Stimulated activated CD4-positive, alpha-beta T cell treated with anti-CD3 and anti-CD28 coated beads, Interleukin-2, amount 100 ng/mL, for 24 hours (primary cell): ENCODE results near the gene MPPED2.

Source experiments
- DNase-seq, 2 donors: peaks; one replicate each; pipeline ENCODE4 v3.0.0-alpha.2; 2020

MPPED2 gene

DNA sequence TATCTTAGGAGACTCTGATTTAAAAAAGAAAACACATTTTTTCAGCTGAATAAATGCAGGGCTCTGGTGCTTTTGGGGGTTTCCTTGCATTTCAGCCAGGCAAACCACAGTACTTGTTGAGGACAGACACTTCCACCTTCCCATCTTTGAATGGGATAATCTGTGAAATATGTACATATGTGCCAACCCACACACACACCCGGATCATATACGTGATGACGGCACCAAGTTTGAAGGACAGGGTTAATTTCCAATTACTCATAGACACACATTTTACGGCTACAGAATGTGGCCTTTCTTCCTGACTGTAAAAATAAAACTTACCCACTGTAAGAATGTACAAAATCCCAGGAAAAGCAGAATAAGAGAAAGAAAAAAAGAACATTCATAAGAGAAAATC is 104.4 kb downstream of the MPPED2 start:
- DNase-seq = no peak

DNA sequence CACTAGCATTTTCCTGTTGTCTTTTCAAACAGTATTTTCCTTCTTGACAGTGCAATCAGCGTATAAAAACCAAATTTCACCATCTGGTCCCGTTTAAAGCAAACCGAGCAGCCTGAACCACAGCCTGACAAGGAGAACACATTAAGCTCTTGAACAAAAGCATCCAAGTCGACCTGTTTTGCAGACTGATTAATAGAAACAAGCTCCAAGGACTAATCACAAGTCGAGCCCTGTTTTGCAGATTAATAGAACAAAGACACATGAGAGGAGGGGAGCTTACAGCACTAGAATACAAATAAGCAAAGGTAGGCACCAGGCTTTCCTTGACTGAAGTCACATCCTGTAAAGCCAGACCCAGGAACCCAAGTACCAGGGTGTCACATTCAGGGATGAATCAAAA is 104.8 kb downstream of the MPPED2 start:
- DNase-seq = no peak

DNA sequence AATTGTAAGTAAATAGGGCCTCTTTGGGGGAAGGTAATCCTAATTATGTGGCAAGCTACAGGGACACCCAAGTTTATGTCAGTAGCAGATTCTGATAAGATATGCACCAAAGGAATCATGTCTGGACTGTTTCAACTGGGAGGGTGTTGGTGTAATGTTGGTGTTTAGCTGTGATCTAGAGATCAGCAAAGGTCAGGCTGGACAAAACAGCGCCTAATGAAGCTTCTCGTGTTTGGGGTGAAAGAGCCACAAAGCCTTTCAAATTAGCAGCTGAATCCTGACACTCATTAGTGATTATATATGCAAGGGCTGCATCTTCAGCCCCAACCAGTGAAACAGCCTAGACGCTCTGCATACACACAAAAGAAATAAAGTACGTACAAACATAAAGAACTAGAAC is 106.3 kb downstream of the MPPED2 start:
- DNase-seq = no peak

DNA sequence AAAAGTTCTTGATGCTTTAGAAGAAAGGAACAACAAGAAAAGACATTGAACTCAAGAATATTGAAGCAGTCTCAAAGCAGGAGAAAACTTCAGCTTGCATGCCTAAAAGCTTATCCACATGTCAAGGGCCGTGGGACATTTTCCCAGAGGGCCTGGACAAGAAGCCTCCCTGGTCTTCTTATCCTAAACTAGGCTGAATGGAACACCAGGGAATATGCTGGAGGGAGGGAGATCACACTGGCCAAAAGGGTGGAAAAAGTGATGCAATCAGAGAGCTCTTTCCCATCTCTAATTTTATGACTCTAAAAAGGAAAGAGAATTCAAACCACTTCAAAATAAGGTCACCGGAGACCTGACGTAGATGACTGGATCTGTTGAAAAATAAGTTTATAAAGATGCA is 107.2 kb downstream of the MPPED2 start:
- DNase-seq = no peak

DNA sequence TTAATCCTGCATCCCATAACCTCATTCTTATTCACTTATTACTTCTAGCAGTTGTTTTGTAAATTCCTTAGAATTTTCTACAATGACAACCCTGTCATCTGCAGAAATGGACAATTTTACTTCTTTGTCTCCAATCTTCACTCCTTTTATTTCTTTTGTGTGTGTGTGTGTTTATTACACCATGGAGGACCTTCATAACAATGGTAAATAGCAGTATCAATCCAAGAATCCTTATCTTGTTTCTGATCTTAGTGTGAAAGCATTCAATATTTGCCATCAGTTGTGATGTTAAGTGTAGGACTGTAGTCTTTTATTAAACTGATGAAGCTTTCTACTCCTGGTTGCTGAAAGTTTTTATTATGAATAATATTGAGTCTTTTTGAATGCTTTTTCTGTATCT is 109.1 kb downstream of the MPPED2 start:
- no peak for DNase-seq

DNA sequence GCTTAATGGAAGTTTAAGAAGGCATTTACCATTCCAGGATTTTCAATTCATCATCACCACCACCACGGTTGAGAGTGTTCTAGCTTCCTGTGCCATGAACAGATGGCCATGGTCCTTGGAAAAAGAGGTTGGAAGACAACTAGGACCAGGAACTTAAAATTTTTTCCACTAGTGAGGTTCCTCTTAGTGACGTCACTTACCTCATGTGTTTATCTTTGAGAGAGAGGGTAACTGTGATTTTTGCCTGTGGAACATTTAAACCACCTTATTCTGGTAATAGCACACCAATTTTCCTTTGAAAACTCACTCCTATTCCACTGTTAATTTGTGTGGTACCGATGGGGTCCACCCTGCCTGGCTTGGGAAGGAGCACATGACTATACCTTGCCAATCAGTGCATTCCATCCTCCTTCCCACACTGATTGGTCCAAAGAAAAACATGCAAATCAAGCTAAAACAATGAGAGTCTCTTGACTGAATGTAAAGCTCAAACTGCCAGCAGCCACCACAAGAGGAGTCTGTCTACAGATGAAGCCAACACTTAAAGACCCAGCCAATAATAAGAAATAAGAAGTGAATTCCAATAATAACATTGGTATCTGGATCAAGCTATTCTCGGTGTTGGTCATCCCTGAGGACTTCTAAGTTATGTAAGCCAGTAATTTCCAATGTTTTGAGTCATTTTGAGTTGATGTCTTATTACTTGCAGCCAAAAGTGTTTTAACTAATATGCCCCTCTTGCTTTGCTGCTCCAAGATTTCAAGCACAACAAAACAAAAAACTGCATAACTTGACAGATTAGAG is 111.8 kb downstream of the MPPED2 start:
- DNase-seq = no peak

DNA sequence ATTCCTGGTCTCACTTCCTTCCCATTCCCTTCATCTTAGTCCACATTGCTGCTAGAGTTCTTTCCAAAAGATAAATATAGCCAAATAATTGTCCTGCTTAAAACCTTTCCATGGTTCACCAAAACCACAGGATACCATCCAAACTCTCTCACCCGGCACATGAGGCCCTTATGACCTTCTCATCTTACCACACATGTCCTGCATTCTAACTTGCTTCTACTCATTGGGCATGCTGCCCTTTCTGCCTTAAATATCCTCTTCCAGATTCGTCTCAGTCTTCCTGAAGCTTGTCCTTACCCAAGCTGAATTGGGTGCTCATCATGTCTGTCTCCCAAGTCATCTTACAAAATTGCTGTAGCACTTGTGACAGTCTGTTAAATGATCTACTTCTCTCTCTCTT is 114.9 kb downstream of the MPPED2 start:
- no peak for DNase-seq

DNA sequence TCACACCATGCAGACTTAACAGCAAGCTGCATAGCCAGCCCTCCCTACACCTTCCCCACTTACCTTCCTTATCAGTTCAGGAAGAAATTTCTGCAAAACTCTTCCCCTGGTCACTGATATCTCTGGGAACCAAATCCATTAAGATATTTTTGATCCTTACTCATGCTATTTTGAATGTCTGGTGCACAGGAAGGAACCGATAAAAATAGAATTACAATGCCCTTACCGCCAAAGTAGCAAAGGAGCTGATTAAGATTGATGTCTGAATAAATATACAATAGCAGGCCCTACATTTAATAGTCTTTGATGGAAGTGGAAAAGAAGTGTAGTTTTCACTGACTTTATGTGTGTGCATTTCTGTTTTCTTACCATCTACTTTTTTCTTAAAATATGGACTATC is 117.3 kb downstream of the MPPED2 start:
- no peak for DNase-seq

DNA sequence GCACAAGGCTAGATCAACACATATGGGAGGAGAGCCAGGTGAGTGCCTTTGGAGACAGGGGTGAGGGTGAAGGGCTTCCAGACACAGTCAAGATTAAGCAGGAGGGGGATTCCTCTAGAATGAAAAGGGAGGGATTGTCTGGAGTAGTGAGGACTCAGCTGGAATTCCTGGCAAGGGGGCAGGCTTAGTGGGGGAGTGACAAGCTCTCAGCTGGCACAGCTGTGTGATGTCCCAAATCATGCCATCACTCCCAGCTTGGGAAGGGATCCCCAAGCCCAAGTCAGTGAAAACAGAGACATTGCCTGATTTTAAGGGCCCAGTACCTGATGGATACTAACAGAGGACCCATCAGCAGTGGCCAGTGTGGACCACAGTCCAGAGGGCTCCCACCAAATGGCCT is 119.0 kb downstream of the MPPED2 start:
- no peak for DNase-seq

DNA sequence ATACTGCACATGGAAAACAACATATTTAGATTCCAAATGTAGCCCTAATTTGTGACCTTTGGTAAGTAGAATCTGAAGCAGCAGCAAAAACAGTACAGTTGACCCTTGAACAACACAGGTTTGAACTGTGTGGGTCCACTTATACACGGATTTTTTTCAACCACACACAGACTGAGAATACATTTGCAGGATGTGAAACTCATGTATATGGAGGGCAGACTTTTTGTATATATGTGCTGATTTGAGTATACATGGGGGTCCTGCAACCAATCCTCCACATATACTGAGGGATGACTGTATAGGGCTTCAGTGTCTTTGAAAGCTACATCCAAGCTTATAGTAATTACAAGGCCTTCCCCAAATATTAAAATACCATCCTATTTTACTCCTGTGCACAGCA is 120.5 kb downstream of the MPPED2 start:
- DNase-seq = no peak

DNA sequence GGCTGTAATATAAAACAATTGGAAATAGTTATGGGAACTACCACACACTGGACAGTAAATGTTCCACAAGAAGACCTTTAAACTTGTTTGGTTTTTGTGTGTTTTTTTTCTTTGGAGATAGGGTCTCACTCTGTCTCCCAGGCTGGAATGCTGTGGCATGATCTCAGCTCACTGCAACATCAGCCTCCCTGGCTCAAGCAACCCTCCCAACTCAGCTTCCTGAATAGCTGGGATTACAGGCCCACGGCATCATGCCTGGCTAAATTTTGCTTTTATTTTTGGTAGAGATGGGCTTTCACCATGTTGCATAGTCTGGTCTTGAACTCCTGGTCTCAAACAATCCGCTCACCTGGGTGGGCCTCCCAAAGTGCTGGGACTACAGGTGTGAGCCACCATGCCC is 121.0 kb downstream of the MPPED2 start:
- DNase-seq = no peak

DNA sequence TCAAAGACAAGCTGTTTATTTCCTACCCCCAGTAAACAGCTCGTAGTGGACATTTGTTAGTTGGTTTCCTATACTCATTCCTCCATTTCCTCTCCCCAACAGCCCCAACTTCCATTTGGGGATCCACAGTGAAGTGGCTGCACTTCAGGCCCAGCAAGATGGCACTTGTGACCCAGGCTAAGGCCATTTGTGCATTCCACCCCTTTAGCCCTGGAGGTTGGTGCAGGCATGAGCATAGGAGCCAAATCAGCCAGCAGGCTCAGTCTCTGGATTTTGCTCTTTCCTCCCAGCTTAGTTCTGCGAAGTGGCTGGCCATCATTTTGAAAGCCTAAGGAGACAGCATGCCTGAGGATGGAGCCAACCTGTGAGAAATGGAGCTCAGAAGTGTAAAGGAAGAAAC is 122.9 kb downstream of the MPPED2 start:
- no peak for DNase-seq

DNA sequence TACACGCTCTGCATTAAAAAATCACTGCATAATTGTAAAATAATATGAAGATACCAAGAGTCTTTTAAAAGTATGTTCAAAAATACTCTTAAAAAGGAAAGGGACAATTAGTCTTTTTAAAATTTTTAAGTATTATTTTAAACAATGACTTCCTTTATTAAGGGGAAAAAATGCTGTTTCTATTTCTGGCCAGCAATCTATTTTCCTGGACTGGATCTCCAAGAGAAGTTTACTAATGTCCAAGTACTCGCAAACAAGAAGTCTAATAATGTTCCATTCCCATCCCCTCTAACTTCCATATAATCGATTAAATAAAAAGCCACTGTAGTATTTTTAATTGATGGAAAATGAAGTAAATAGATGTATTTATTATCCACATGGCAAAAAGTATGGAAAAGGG is 123.7 kb downstream of the MPPED2 start:
- DNase-seq = no peak

DNA sequence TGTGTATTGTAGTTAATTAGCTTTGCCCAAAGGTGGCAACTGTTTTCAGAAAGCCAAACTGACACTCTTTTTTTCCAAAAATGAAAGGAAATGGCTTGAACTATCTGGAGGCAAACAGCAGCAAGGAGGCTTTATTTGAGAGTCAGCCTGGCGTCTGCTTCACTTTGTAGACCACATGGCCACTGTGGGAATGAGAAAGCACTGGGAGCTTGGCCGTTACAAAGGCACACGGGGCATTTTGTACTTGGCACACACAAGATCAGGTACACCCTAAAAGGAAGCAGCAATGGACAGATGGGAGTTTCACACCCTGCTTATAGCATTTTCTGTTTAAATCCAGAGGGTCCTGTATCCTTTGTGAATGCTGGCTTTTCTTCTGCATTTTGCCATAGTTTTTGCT is 126.3 kb downstream of the MPPED2 start:
- DNase-seq = no peak

DNA sequence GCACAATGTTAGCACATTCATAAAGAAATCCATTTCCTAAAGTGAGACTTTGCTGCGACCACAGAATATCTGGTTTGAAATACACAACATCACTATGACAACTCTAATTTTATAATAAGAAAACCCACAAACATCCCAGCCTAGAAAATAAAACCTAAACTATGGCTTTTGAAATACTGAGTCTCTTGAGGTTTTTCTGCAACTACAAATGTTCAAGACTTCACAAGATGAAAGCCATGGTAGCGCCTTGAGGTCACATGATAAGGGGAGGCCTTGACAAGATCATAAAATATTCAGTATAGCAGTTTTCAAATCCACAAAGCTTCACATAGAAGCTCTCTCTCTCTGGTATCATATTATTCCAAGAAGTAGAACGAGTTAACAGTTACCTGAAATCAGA is 126.8 kb downstream of the MPPED2 start:
- DNase-seq = no peak

DNA sequence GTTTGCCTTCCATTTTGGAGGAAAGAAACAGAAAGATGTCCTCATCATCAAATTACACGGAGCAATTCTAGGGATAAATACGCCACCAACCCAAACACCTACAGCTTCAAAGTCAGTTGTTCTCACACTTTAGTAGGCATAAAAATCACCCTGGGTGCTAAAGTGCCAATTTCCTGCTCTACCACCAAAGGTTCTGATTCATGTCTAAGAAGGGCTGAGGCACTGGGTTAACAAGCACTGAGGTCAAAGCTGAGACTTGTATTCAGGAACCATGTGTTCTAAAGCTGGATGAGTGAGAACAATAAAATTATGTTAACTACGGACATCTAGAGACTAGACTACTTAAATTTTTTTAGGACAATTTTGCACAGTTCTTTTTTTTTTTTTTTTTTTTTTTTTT is 127.6 kb downstream of the MPPED2 start:
- no peak for DNase-seq

DNA sequence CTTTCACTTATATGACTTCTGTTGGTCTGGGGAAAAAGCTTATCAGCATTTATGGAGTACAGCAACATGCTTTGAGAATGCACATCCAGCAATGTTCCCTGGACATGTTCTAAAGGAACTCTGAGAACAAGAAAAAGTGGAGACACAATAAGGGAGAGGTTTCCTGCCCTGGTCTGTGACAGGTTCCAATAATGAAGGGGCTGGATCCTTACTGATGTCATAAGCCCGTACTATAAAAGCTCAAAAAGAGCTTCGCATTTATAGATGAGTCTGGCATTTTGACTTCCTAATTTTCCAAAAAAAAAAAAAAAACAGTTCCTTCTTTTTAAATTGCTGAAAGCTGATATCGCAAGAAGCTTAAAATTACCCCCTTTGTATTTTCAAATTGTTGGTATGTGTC is 129.1 kb downstream of the MPPED2 start:
- DNase-seq = no peak

DNA sequence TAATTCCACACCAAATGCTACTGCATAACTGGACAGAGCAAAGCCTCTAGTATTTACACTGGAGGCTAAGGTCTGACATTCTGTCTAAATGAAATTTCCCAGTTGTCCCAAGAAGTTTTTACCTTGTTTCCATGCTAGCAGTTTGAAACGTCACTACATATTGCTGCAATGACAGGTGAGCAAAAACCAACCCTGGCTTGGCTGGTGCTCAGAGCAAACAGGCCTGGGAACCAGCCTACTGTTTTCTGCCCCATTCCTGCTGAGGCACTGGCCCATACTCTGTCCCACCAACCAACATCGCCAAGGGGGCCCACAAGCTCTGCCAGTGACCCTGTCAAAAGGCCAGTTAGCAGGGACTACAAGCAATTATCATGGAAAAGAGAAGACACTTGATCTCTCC is 131.1 kb downstream of the MPPED2 start:
- DNase-seq = no peak

DNA sequence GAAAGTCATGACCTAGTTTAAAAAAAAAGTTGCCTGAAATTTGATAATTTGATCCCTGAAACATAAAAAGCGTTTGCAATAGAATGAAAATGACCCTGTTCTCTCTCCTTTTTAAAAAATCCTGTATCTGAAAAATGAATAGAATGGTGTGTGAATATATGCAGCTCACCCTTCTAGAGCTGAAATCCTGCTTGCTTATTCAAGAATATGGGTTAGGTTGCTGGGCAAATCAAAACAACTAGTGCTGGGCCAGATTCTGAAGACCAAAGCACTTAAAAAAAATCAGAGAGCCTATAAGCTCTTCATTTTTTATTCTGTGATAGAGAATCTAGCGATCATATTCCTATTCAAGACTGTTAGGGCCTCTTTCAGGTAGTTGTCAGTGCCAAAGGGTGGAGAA is 131.6 kb downstream of the MPPED2 start:
- DNase-seq = no peak

DNA sequence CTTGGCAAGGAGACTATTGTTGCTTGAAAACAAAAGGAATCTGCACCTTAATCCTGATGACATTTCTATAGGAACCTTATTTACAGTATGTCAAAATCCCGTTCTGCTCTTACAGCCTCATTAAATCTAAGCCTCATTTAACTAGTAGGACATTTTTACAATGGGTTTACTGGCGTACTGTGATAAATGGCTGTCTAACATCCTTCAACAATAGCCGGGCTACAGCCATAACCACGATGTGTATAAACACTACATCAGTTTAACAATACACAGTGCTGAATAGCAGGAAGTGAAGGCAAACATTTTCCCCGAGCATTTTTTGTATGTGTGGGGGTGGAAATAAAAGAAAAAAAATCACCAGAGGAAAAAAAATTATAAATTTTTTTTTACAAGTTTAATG is 132.0 kb downstream of the MPPED2 start:
- no peak for DNase-seq

DNA sequence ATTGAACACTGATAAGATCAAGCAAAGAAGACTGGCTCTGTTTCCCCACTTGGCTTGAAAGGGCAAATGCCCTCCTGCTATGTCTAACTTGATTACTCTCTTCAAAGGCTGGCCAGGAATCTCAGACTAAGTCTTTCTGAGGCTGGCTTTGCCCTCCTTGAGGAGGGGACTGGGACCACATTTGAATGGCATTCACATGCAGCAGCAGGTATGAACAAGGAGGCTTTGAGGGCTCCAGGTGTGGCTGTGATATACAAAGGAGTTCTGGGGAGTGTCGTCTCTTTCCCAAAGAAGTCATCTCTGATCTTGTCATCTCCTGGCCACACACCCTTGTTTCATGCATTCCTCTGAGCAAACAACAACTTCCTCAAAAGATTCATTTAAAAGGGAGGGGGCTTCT is 132.4 kb downstream of the MPPED2 start:
- no peak for DNase-seq

DNA sequence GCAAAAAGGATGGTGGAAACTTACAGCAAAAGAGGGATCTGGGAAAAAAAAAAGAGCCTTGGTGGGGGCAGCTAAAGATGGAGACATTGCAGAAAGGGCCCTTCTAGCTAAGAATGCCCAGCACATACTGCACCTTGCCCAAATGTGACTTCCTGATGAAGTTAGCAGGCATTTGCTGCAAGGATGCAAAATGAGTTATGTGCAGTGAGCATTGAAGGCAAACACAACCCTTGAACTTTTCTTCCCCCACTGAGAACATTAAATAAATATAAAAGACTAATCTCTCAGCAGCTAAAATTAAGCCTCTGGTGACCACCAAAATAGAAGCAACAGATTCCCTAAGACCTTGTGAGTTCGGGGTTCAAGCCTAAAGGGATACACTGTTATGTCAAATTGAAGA is 133.3 kb downstream of the MPPED2 start:
- no peak for DNase-seq

DNA sequence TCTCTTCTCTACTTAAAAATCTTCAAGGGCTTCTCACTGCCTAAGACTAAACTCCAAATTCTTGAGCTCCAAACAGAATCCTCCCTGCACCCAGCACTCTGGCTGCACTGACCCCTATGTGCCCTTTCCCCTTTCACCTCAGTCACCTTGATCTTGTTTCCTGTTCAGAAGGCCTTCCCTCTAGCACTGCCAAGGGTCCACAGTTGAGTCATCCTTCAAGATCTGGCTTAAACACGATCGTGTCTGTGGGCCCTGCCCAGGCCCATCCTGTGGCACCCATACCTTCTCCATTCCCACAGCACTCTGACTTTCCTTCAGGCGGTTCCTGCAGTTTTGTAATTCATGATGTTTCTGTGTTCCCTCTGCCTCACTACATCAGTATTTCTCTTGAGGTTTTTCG is 134.0 kb downstream of the MPPED2 start:
- no peak for DNase-seq

DNA sequence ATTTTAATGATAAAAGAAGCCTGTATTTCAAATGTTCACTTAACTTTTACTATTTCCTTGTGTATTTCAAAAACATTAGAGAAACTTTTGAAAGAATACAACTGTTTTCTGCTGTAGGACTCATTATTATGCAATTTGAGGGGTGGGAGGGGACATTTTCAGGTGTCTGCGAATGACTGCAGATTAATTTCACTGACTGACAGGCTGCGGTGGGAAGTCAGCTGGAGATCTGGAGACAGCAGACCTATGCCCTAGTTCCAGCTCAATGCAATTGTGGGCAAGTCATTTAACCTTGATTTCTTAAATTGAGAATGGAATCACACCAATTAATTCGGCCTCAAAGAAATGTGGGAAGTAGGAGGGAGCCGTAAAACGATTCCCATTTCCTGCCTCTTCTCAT is 134.5 kb downstream of the MPPED2 start:
- no peak for DNase-seq

DNA sequence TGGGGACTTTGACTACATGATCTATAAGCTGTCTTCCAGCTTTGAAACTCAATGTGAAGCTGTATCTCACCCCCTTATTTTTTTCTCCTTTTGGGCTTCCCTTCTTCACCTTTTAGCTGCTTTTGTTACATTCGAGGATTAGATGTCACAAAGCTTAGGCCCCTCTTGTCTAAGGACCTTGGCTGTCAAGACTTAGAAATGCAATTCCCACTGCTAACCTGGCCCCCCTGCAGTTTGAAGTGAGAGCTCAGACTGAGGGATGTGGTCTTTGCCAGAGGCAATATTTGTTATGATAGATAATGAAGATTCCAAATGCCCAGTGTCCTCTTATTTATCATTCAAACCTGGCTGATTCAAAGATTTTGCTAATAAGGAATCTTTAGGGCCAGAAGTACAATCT is 135.0 kb downstream of the MPPED2 start:
- DNase-seq = no peak
